Lower leg skin (tissue), 4 donors: ENCODE results near the gene HDAC4. TPM values are rescaled to one million over a fixed set of nuclear protein-coding genes. Genes with fewer than 3 reads are reported as not detected.

ENCODE experiments used
- DNase-seq, 2 donors: peaks; one replicate each; pipeline ENCODE4 v3.0.0-alpha.2; 2019; ENCODE audit warnings: low spot score in 2 of 2
- H3K4me3 ChIP-seq: fragments of 200-600 bp; sonication (generic); 2 replicates; pipeline ENCODE4 v1.5.1; 2017; ENCODE audit warnings: mild to moderate bottlenecking, low read depth; ENCODE audit not compliant: poor library complexity, severe bottlenecking
- POLR2A ChIP-seq, 2 donors: fragments of 450-650 bp; IDR thresholded peaks; one replicate each; pipeline ENCODE4 v1.6.1; 2016 to 2017; ENCODE audit warnings: antibody characterized with exemption in 2 of 2, mild to moderate bottlenecking in 1 of 2, moderate library complexity in 1 of 2
- WGBS, 2 donors: methylation state at CpG; one replicate each; pipeline ENCODE4 v1.1.5; 2018; 5-methylcytosine and 5-hydroxymethylcytosine counted together
- intact Hi-C: fragments of 100-400 bp; cut with DNase I; formaldehyde crosslinking; loops from one replicate; pipeline ENCODE4 v1.15.0; 2023; ENCODE audit warnings: low total_unique reads
- total RNA-seq, 4 donors: library from RNA; depleted of rRNA; stranded (reverse); fragments of >200 nt; gene quantifications; one replicate each; pipeline ENCODE4 v1.1.0, GENCODE V29; 2016
- TF ChIP-seq, protein P1 (sequence below), 3 donors: fragments of 450-650 bp; IDR thresholded peaks; one replicate each; pipeline ENCODE4 v1.5.1; 2016; ENCODE audit warnings: antibody characterized with exemption in 3 of 3, mild to moderate bottlenecking in 3 of 3, moderate library complexity in 2 of 3

The HDAC4 gene
- total RNA-seq, 4 donors from 2014 or later: 27.4 to 85.5 (median 57.9) TPM

DNA sequence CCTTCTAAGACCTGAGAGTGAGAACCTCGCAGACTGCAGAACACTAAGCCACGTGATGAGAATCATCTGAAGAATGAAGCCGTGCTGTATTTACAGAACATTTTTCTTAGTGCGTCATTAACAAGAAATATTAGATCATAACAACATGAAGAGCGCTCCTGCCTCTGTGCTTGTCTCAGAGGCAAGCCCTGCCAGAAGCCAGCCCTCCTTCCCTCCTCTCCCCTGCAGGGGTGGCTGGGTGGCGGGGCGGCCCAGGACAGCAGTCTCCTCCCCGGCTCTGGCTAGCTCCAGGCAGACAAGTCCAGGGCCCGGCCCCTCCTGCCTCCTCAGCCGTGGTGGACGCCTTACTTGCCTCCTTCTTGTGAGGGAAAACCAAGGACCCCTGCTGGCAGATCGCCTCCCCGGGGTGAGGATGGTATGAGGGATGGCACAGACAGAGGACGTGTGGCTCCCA, 290.2 kb downstream of the HDAC4 start:
- intact Hi-C loops: no loop called here
- no peak for DNase-seq

DNA sequence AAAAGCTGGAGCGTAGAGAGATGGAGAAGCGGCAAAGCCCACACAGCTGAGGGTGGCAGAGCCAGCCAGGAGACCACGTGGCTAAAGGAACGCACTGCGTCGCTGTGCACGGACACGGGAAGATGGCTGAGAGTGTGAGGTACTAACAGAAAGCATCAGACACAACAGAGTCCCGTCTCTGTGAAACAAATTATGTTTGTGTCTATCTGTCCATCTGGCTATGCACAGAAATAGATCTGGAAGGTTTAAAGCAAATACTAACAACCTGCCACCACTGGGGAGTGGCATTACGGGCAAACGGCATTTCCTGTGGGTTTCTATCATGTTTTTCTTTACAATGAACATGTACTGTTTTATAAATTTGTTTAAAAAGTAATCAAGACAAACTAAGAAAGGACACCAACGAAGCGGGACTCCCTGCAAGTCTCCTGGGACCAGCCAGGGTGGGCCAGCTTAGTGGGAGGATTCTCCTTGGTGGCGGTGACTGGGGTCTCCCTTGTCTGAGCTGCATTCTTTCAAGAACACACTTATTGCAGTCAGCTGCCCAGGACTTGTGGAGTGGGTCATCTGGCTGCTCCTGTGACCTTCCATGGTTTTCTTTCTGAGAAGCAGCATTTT, 290.8 kb downstream of the HDAC4 start:
- intact Hi-C loops: no loop called here
- no peak for DNase-seq
- no peak overlapping the region for H3K4me3 ChIP-seq
- 86 to 90% methylated on average over 14 of the region's 14 CpGs for WGBS, 2 donors
- no peak for TF ChIP-seq POLR2A (IDR thresholded peaks at IDR 0.05)
- TF ChIP-seq, protein P1, sequence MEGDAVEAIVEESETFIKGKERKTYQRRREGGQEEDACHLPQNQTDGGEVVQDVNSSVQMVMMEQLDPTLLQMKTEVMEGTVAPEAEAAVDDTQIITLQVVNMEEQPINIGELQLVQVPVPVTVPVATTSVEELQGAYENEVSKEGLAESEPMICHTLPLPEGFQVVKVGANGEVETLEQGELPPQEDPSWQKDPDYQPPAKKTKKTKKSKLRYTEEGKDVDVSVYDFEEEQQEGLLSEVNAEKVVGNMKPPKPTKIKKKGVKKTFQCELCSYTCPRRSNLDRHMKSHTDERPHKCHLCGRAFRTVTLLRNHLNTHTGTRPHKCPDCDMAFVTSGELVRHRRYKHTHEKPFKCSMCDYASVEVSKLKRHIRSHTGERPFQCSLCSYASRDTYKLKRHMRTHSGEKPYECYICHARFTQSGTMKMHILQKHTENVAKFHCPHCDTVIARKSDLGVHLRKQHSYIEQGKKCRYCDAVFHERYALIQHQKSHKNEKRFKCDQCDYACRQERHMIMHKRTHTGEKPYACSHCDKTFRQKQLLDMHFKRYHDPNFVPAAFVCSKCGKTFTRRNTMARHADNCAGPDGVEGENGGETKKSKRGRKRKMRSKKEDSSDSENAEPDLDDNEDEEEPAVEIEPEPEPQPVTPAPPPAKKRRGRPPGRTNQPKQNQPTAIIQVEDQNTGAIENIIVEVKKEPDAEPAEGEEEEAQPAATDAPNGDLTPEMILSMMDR (IDR thresholded peaks at IDR 0.05): no peak

More for the DNA sequence above, 290.2 kb downstream of the HDAC4 start:
- TF ChIP-seq POLR2A (IDR thresholded peaks at IDR 0.05): no peak
- TF ChIP-seq, protein P1 (IDR thresholded peaks at IDR 0.05): no peak
- H3K4me3 ChIP-seq: no peak overlapping the region
- WGBS, 2 donors: 88 to 89% methylated on average over 14 of the region's 14 CpGs

DNA sequence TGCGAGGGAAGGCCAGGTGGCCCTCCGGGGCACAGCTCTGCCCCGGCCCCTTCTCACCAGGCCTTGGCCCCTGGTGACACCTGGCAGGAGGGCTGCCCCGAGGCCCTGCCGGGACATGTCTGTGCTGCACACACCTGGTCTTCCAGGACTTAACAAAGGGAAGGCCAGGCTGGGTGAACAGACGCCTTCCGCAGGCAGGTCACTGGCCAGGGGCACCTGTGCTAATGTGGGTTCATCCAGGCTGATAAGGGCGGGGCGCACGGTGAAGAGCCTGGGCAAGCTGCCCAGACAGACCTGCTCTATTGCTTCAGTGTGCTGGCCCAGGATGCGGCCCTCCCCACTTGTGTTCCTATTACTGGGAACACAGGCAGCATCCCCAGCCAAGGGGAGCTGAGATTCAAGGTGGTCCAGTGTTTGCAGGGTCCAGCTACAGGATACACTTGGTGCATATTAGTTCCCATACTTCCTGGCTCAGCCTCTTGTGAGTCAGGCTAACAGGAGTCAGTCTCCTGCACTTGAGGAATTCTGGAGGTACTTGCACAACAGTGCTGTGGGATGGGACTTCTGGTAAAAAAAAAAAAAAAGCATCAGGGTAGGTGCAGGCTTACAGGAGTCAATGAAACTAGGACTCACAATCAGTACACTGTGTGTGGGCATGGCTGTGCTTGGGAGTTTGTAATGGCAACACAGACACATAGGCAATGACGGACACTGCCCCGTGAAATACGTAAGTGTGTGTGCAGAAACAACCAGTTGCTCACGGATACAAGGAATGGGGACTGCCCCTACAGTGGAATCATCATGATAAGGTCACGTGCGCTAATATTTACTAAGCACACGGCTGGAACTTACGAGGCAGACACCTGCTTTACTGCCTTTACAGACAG, 291.5 kb downstream of the HDAC4 start:
- DNase-seq: no peak

DNA sequence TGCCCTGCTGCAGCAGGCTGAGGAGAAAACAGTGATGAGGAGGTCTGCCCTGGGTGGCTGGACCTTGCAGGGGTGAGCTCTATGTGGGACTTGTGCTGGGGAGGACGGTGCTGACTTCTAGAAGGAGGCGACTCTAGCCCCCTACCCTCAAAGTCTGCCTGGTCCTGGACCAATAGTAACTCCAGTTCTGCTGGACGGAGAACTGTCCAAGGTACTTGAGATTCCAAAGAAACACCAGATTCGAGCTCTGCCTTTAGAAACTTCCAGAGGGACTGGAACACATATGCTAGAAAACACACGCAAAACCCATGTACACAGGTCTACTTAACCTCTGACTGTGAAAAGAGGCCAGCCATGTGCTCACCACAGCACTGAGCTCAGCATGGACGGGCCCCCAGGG, 292.4 kb downstream of the HDAC4 start:
- no peak for TF ChIP-seq POLR2A (IDR thresholded peaks at IDR 0.05)
- TF ChIP-seq, protein P1 (IDR thresholded peaks at IDR 0.05): no peak
- no peak overlapping the region for H3K4me3 ChIP-seq
- WGBS, 2 donors: 75 to 82% methylated on average over 6 of the region's 6 CpGs
- intact Hi-C loops: no loop called here
- no peak for DNase-seq

More for the DNA sequence above, 291.5 kb downstream of the HDAC4 start:
- TF ChIP-seq, protein P1 (IDR thresholded peaks at IDR 0.05): no peak
- TF ChIP-seq POLR2A (IDR thresholded peaks at IDR 0.05): no peak
- no peak overlapping the region for H3K4me3 ChIP-seq
- WGBS, 2 donors: 77 to 79% methylated on average over 14 to 17 of the region's 19 CpGs
- intact Hi-C loops: no loop called here

DNA sequence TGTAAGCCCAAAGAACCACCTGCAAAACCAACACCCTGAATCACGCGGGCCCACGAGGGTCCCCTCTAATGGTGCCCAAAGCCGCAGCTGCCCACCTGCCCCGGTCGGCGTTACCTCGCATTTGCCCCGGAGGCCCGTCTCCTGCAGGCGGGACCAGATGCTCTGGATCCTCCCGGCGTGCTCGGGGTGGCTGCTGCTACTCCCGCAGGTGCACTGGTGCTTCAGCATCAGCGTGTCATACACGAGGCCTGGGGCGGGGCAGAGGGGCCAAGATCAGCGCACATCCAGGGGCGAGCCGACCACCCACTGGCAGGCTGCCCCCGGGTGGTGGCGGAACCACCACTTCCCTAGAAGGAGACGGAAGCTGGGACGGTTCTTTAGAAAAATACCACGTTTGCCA, 292.9 kb downstream of the HDAC4 start:
- WGBS, 2 donors: 91 to 92% methylated on average over 18 to 26 of the region's 26 CpGs
- intact Hi-C loops: no loop called here
- no peak for TF ChIP-seq POLR2A (IDR thresholded peaks at IDR 0.05)
- TF ChIP-seq, protein P1 (IDR thresholded peaks at IDR 0.05): no peak
- no peak overlapping the region for H3K4me3 ChIP-seq
- no peak for DNase-seq
